ENCODE measurements around the gene NARS2. TPM values are rescaled to one million over a fixed set of nuclear protein-coding genes. Genes with fewer than 3 reads are reported as not detected.
A peak's percentile ranks its signal among the peaks of the same experiment; 100 is the strongest.

Gene NARS2
- total and polyA plus RNA-seq, 9 of the 15 experiments (the other 6 are each of a cell fraction or from before 2014, with no cell fraction given): 26.8 to 48.0 (median 34.2) TPM

DNA sequence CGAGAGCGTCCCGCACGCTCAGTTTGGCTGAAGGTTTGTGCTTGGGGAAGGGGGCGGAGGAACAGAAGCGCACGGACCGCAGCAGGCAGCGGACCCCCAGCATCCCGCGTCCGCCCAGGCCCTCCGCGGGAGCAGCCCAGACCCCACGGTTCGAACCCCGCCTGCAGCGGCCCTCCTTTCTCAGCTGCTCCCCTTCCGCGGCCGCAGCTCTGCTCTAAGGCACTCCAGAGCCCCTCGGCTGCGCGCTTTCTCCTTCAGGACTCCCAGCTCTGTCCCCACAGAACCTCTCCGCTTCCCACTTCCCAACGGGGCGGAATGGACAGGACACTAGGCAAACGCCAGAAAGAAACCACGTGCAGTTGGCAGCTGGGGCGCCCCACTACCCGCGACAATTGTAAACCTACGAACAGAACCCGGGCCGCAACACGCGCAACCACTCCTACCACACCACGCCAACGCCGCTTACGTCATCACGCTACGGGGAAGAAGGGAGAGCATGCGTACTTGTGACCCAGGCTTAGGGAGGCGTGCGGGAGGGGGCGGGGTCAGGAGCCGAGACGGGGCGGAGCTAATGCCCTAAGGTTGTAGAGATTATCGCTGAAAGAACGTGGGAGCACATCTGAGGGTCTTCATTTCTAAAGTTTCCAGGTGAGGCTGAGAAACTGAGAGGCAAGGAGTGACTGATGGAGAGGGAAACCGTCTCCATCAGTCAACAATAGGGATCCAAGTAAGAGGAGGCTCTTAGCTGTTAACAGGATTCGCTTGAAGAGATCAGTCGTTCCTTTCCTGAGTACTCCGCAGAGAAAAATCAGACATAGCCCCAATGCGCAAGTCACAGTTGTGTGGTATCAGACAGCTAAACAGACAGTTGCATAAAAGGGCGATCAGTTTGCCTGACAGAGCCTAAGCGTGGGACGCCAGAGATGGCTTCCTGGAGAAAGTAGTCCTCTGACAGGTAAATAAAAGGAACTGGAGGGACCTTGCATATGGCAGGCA, at the start of gene NARS2 (continued):
- TF ChIP-seq SP1 (CRISPR knock-in tag; IDR thresholded peaks at IDR 0.05) (peak; percentile 64), TEAD1 (CRISPR knock-in tag; IDR thresholded peaks at IDR 0.05) (peak in 1 of 2 experiments; percentile 69; a peak in 2 of 4 replicates), ILF3 (IDR thresholded peaks at IDR 0.05; ENCODE audit: borderline replicate concordance) (no peak), RFX7 (CRISPR knock-in tag; IDR thresholded peaks at IDR 0.05) (no peak), TAF9B (IDR thresholded peaks at IDR 0.05; ENCODE audit: partially characterized antibody) (peak; percentile 4), HLTF (IDR thresholded peaks at IDR 0.05) (no peak), POLR2G (IDR thresholded peaks at IDR 0.05; ENCODE audit: low read depth, low read length) (peak; percentile 86), SNRNP70 (optimal IDR thresholded peaks at IDR 0.05; ENCODE audit: low read depth, low read length) (no peak), SMAD3 (CRISPR knock-in tag; conservative IDR thresholded peaks at IDR 0.05) (no peak), SNIP1 (IDR thresholded peaks at IDR 0.05; ENCODE audit: low read depth) (no peak), XRCC4 (IDR thresholded peaks at IDR 0.05; ENCODE audit: extremely low read depth, insufficient read depth, insufficient read length) (no peak), ZBTB34 (CRISPR knock-in tag; IDR thresholded peaks at IDR 0.05) (no peak), SREBF2 (CRISPR knock-in tag; IDR thresholded peaks at IDR 0.05) (no peak), GATA2 (CRISPR knock-in tag; IDR thresholded peaks at IDR 0.05) (no peak), TCF3 (CRISPR knock-in tag; IDR thresholded peaks at IDR 0.05) (no peak), HDAC8 (tag; IDR thresholded peaks at IDR 0.05) (no peak), ZNF79 (CRISPR knock-in tag; IDR thresholded peaks at IDR 0.05; ENCODE audit: low read depth) (no peak), CHD4 (IDR thresholded peaks at IDR 0.05; ENCODE audit: insufficient read depth, insufficient replicate concordance, low read depth, low read length, poor library complexity, severe bottlenecking) (no peak)
- TF ChIP-seq, protein P1, sequence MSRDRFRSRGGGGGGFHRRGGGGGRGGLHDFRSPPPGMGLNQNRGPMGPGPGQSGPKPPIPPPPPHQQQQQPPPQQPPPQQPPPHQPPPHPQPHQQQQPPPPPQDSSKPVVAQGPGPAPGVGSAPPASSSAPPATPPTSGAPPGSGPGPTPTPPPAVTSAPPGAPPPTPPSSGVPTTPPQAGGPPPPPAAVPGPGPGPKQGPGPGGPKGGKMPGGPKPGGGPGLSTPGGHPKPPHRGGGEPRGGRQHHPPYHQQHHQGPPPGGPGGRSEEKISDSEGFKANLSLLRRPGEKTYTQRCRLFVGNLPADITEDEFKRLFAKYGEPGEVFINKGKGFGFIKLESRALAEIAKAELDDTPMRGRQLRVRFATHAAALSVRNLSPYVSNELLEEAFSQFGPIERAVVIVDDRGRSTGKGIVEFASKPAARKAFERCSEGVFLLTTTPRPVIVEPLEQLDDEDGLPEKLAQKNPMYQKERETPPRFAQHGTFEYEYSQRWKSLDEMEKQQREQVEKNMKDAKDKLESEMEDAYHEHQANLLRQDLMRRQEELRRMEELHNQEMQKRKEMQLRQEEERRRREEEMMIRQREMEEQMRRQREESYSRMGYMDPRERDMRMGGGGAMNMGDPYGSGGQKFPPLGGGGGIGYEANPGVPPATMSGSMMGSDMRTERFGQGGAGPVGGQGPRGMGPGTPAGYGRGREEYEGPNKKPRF (IDR thresholded peaks at IDR 0.05; ENCODE audit: low read depth, low read length): no peak
- TF ChIP-seq, protein P2, sequence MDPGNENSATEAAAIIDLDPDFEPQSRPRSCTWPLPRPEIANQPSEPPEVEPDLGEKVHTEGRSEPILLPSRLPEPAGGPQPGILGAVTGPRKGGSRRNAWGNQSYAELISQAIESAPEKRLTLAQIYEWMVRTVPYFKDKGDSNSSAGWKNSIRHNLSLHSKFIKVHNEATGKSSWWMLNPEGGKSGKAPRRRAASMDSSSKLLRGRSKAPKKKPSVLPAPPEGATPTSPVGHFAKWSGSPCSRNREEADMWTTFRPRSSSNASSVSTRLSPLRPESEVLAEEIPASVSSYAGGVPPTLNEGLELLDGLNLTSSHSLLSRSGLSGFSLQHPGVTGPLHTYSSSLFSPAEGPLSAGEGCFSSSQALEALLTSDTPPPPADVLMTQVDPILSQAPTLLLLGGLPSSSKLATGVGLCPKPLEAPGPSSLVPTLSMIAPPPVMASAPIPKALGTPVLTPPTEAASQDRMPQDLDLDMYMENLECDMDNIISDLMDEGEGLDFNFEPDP (CRISPR knock-in tag; IDR thresholded peaks at IDR 0.05): no peak
- TF ChIP-seq, protein P3, sequence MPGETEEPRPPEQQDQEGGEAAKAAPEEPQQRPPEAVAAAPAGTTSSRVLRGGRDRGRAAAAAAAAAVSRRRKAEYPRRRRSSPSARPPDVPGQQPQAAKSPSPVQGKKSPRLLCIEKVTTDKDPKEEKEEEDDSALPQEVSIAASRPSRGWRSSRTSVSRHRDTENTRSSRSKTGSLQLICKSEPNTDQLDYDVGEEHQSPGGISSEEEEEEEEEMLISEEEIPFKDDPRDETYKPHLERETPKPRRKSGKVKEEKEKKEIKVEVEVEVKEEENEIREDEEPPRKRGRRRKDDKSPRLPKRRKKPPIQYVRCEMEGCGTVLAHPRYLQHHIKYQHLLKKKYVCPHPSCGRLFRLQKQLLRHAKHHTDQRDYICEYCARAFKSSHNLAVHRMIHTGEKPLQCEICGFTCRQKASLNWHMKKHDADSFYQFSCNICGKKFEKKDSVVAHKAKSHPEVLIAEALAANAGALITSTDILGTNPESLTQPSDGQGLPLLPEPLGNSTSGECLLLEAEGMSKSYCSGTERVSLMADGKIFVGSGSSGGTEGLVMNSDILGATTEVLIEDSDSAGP (CRISPR knock-in tag; IDR thresholded peaks at IDR 0.05): no peak

Measured in K562 (cell line).